ENCODE measurements around the gene RPL18A.

DNA sequence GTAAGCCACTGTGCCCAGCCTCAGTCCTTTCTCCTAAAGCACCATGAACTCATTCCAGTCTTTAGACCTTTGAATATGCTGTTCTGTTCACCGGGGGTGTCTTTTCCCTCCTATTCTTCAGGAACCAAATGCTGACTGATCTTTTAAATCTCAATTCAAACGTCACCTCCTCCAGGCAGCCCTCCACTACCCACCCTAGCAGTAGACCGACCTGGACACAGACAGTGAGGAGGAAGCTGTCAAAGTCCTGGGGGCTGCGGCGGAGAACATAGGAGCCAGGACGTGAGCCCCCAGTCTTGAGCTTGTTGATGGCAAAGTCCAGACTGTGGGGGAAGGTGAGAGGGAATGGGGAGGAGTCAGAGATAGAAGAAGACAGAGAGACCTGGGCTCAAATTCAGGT lies 19.7 kb upstream of the RPL18A start:
- TF ChIP-seq POLR2AphosphoS5 (IDR thresholded peaks at IDR 0.05) (no peak), EP300 (IDR thresholded peaks at IDR 0.05) (no peak), POLR2A (IDR thresholded peaks at IDR 0.05) (no peak)
- TF ChIP-seq, protein P1, sequence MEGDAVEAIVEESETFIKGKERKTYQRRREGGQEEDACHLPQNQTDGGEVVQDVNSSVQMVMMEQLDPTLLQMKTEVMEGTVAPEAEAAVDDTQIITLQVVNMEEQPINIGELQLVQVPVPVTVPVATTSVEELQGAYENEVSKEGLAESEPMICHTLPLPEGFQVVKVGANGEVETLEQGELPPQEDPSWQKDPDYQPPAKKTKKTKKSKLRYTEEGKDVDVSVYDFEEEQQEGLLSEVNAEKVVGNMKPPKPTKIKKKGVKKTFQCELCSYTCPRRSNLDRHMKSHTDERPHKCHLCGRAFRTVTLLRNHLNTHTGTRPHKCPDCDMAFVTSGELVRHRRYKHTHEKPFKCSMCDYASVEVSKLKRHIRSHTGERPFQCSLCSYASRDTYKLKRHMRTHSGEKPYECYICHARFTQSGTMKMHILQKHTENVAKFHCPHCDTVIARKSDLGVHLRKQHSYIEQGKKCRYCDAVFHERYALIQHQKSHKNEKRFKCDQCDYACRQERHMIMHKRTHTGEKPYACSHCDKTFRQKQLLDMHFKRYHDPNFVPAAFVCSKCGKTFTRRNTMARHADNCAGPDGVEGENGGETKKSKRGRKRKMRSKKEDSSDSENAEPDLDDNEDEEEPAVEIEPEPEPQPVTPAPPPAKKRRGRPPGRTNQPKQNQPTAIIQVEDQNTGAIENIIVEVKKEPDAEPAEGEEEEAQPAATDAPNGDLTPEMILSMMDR (IDR thresholded peaks at IDR 0.05), result no peak

All from upper lobe of left lung (tissue), 4 donors.